Transverse colon (tissue), 4 donors: ENCODE data around the gene SKAP2. TPM values are rescaled to one million over a fixed set of nuclear protein-coding genes. Genes with fewer than 3 reads are reported as not detected.

Source experiments
- DNase-seq: peaks from one replicate; pipeline ENCODE4 v3.0.0-alpha.2; 2019
- H3K27ac ChIP-seq, 4 donors: fragments of 200-600 bp; sonication (generic); 2 replicates each; pipeline ENCODE4 v1.5.1; 2016 to 2018; ENCODE audit warnings: inconsistent platforms in 4 of 4
- H3K27me3 ChIP-seq: fragments of 200-600 bp; sonication (generic); 2 replicates; pipeline ENCODE4 v1.5.1; 2017; ENCODE audit warnings: inconsistent platforms
- H3K36me3 ChIP-seq, 4 donors: fragments of 200-600 bp; sonication (generic); 2 replicates each; pipeline ENCODE4 v1.5.1; 2017 to 2019; ENCODE audit warnings: inconsistent platforms in 4 of 4
- H3K4me1 ChIP-seq, 4 donors: fragments of 200-600 bp; sonication (generic); 2 replicates each; pipeline ENCODE4 v1.5.1; 2017 to 2020; ENCODE audit warnings: inconsistent platforms in 4 of 4
- H3K4me3 ChIP-seq, 4 donors: fragments of 200-600 bp; sonication (generic); 1 replicate in 1 of 4; 2 replicates in 3 of 4; pipeline versions ENCODE4 v1.5.1 to v1.6.1; 2017 to 2019; ENCODE audit warnings: inconsistent platforms in 4 of 4
- H3K9me3 ChIP-seq, 2 donors: fragments of 200-600 bp; sonication (generic); 2 replicates each; pipeline ENCODE4 v1.5.1; 2017 to 2019; ENCODE audit warnings: inconsistent platforms in 2 of 2
- CTCF ChIP-seq, 5 experiments: fragments of 200-600 bp in 3 of 5; fragments of 450-650 bp in 2 of 5; sonication (generic) in 3 of 5; IDR thresholded peaks; 1 replicate in 2 of 5; 2 replicates in 3 of 5; pipeline ENCODE4 v1.5.1; 2016 to 2017; ENCODE audit warnings: antibody characterized with exemption in 5 of 5, inconsistent platforms in 3 of 5, mild to moderate bottlenecking in 2 of 5, moderate library complexity in 1 of 5
- EP300 ChIP-seq: sonication (generic); formaldehyde crosslinking; IDR thresholded peaks from one replicate; pipeline ENCODE4 v1.6.1; 2017; ENCODE audit warnings: antibody characterized with exemption, low read depth
- POLR2A ChIP-seq: fragments of 450-650 bp; IDR thresholded peaks from one replicate; pipeline ENCODE4 v1.6.1; 2016; ENCODE audit warnings: antibody characterized with exemption, mild to moderate bottlenecking, moderate library complexity
- POLR2AphosphoS5 ChIP-seq, 3 donors: sonication (generic); formaldehyde crosslinking; IDR thresholded peaks; one replicate each; pipeline ENCODE4 v1.6.1; 2016; ENCODE audit warnings: antibody characterized with exemption in 3 of 3
- WGBS, 2 donors: methylation state at CpG; one replicate each; pipeline ENCODE4 v1.1.5; 2018; ENCODE audit warnings: low coverage in 1 of 2; 5-methylcytosine and 5-hydroxymethylcytosine counted together
- in situ Hi-C, 4 donors: fragments of 200-750 bp; cut with MboI; loops; one replicate each; pipeline versions ENCODE4 v1.15.0 to v1.15.1; 2017; ENCODE audit warnings: low sequenced_read_pairs in 3 of 4, low pct_ligation_motif_present in 1 of 4, low pct_unique_long_range_greater_than_20kb in 1 of 4
- intact Hi-C: fragments of 100-400 bp; cut with DNase I; formaldehyde crosslinking; loops from one replicate; pipeline ENCODE4 v1.15.1; 2023; ENCODE audit warnings: low total_unique reads
- total RNA-seq, 4 donors: library from RNA; depleted of rRNA; stranded (reverse); fragments of >200 nt; gene quantifications; one replicate each; pipeline ENCODE4 v1.1.0, GENCODE V29; 2016

SKAP2 gene
- total RNA-seq, 4 donors from 2014 or later, result 2.6 to 35.2 (median 23.8) TPM

DNA sequence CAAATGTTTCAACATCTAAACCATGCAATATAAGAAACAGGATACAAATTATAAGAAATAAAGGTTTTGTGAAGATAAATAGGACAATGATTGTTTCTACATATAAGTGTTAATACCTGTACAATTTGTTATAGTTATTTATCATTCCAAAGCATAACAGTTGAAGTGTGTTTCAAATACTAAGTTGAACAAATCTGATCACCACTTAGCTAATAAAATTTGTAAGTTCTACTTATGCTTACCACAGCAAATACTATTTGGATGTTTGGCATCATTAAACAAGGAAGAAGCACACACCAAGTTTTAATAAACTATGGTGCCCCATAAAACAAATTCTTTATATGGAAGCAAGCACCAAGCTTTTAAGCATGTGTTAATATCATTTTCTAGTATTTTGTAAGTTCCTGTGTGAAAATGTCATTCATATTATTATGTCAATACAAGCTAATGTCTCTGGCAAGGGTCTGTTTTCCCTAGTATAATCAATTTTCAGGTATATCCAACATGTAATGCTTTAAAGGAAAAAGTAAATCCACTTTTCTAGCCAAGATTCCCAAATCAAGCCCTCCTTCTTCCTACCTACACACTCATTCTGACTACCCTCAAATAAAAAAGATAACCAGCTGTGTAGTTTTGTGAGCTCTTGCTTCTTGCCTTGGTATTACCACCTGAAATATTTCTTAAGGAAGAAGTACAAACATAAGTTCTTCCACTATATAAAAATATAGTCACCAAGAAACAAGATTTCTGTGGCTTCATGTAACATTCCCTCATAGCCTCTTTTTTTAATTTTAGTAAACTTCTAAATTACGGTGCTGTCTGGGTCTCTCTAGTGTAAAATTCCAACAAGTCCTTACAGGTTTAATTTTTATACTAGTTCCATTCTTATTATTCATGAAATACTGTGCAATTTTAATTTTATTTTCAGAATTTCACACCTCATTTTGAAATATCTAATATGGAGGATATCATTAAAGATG, 9.2 kb downstream of the SKAP2 start:
- Histone ChIP-seq H3K36me3 (no peaks in the 10 kb centered on the region), H3K4me3 (peak overlapping the region in 1 of 4 donors; percentile 13), H3K27ac (peak overlapping the region in 3 of 4 donors; percentile 75 to 98 (median 82)), H3K9me3 (no peaks in the 10 kb centered on the region), H3K27me3 (no peaks in the 10 kb centered on the region), H3K4me1 (peaks cover 0 to 52% (median 22%) of the 10 kb centered on the region in 4 donors)
- 64 to 73% methylated on average over 1 of the region's 1 CpG for WGBS, 2 donors
- intact Hi-C loops (loop anchor here (5.0 to 10.0 kb wide), 2 partner anchors 240 to 292 kb away; partner anchors contain the start of genes HOXA1 and HOXA6), in situ Hi-C loops (loop anchor here (5.0 to 25.0 kb wide), 6 partner anchors 240 to 993 kb away; partner anchors contain the start of genes HOXA5 (in 4 of the 4), HOXA6 (in 3 of the 4) and HOXA1 (in 1 of the 4))
- no peak for DNase-seq
- TF ChIP-seq POLR2A (no peak), CTCF (IDR thresholded peaks at IDR 0.05) (no peak), POLR2AphosphoS5 (IDR thresholded peaks at IDR 0.05) (no peak), EP300 (no peak)

- intact Hi-C loops, result loop anchor here (10.0 kb wide), 1 partner anchor 241 kb away; the partner anchor contains the start of gene HOXA1
- DNase-seq, result no peak
- WGBS, 2 donors, result 3 to 11% methylated on average over 4 of the region's 4 CpGs
- Histone ChIP-seq H3K9me3 (no peaks in the 10 kb centered on the region), H3K27ac (no peak overlapping the region), H3K4me3 (no peak overlapping the region), H3K4me1 (peaks cover 0 to 41% (median 16%) of the 10 kb centered on the region in 4 donors), H3K36me3 (no peaks in the 10 kb centered on the region), H3K27me3 (no peaks in the 10 kb centered on the region)
- peak in 1 of 3 donors; percentile 24 for TF ChIP-seq POLR2AphosphoS5 (IDR thresholded peaks at IDR 0.05)
- no peak for TF ChIP-seq EP300
- TF ChIP-seq CTCF (IDR thresholded peaks at IDR 0.05), result peak; percentile 52 to 69 (median 57)
- in situ Hi-C loops, result loop anchor here (10.0 to 25.0 kb wide), 5 partner anchors 241 to 992 kb away; partner anchors contain the start of genes HOXA5 (in 3 of the 4), HOXA6 (in 3 of the 4) and HOXA1 (in 1 of the 4)
These were observed 10.5 kb downstream of the SKAP2 start for GRCh38 chr7:26853788-26854393.

DNA sequence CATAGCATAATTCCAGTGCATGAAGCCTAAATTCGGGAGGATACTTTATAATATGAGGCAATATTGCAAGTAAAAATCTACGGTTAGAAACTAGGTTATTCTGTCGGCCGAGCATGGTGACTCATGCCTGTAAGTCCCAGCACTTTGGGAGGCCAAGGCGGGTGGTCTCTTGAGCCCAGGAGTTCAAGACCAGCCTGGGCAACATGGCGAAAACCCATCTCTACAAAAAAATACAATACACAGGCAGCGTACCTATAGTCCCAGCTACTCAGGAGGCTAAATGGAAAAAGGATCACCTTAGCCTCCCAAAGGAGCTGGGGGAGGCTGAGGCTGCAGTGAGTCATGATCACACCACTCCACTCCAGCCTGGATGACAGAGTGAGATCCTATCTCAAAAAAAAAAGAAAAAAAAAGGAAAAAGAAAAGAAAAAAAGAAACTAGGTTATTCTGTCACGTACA, 14.2 kb downstream of the SKAP2 start:
- no peak for DNase-seq
- H3K4me3 ChIP-seq, result no peak overlapping the region
- no peaks in the 10 kb centered on the region for H3K36me3 ChIP-seq
- WGBS, 2 donors, result 90 to 97% methylated on average over 5 to 8 of the region's 8 CpGs
- H3K4me1 ChIP-seq, result peaks cover 0 to 11% (median 3%) of the 10 kb centered on the region in 4 donors
- no peaks in the 10 kb centered on the region for H3K9me3 ChIP-seq
- intact Hi-C loops (loop anchor here (10.0 kb wide), 1 partner anchor 245 kb away; the partner anchor contains the start of gene HOXA1), in situ Hi-C loops (loop anchor here (10.0 to 25.0 kb wide), 5 partner anchors 245 to 988 kb away; partner anchors contain the start of genes HOXA5 (in 3 of the 4), HOXA6 (in 3 of the 4) and HOXA1 (in 1 of the 4))
- no peaks in the 10 kb centered on the region for H3K27me3 ChIP-seq
- H3K27ac ChIP-seq, result no peak overlapping the region
- TF ChIP-seq CTCF (IDR thresholded peaks at IDR 0.05) (no peak), POLR2AphosphoS5 (IDR thresholded peaks at IDR 0.05) (no peak), EP300 (no peak), POLR2A (no peak)
